Stomach (tissue), 9 donors: Measurements from ENCODE around the gene GTF3C6. TPM values are rescaled to one million over a fixed set of nuclear protein-coding genes. Genes with fewer than 3 reads are reported as not detected.
"Not testable (repeated sequence)": the region's sequence is repeated elsewhere in the genome, so short reads cannot be mapped to it uniquely, and the experiment has no call there.

Source experiments
- DNase-seq, 2 donors: peaks; one replicate each; pipeline versions ENCODE4 v3.0.0 to v3.0.0-alpha.2; 2013 to 2019
- H3K27ac ChIP-seq, 5 donors: fragments of 200-600 bp in 4 of 5; sonication (generic) in 4 of 5; one replicate each; pipeline ENCODE4 v1.5.1; 2013 to 2019; ENCODE audit warnings: mild to moderate bottlenecking in 1 of 5, moderate library complexity in 1 of 5
- H3K27me3 ChIP-seq, 3 donors: fragments of 200-600 bp; sonication (generic); one replicate each; pipeline ENCODE4 v1.5.1; 2017 to 2019; ENCODE audit warnings: mixed run types in 1 of 3
- H3K36me3 ChIP-seq, 4 donors: fragments of 200-600 bp; sonication (generic); 1 replicate in 3 of 4; 2 replicates in 1 of 4; pipeline ENCODE4 v1.5.1; 2016 to 2019
- H3K4me1 ChIP-seq, 4 donors: fragments of 200-600 bp; sonication (generic); one replicate each; pipeline ENCODE4 v1.5.1; 2016 to 2019
- H3K4me3 ChIP-seq, 4 donors: fragments of 200-600 bp; sonication (generic) in 3 of 4; one replicate each; pipeline ENCODE4 v1.5.1; 2016 to 2019; ENCODE audit warnings: mild to moderate bottlenecking in 1 of 4
- H3K9me3 ChIP-seq, 4 donors: fragments of 200-600 bp; sonication (generic); one replicate each; pipeline ENCODE4 v1.5.1; 2016 to 2019
- CTCF ChIP-seq, 7 experiments: fragments of 450-650 bp in 4 of 7; fragments of 200-600 bp in 3 of 7; sonication (generic) in 3 of 7; IDR thresholded peaks; one replicate each; pipeline ENCODE4 v1.5.1; 2016 to 2019; ENCODE audit warnings: antibody characterized with exemption in 7 of 7, control low read depth in 2 of 7, mild to moderate bottlenecking in 1 of 7
- EP300 ChIP-seq: sonication (generic); formaldehyde crosslinking; IDR thresholded peaks from one replicate; pipeline ENCODE4 v1.6.1; 2017; ENCODE audit warnings: antibody characterized with exemption
- POLR2A ChIP-seq, 4 donors: fragments of 450-650 bp; IDR thresholded peaks; one replicate each; pipeline ENCODE4 v1.6.1; 2016; ENCODE audit warnings: antibody characterized with exemption in 4 of 4, control low read depth in 2 of 4, mild to moderate bottlenecking in 1 of 4, moderate library complexity in 1 of 4
- POLR2AphosphoS5 ChIP-seq, 3 donors: sonication (generic); formaldehyde crosslinking; IDR thresholded peaks; one replicate each; pipeline ENCODE4 v1.6.1; 2016; ENCODE audit warnings: antibody characterized with exemption in 3 of 3
- WGBS, 5 donors: extraction: QIAGEN DNeasy Blood & Tissue Kit in 3 of 5; methylation state at CpG; one replicate each; pipeline versions ENCODE4 v1.1.5 to v1.1.7; 2013 to 2018; 5-methylcytosine and 5-hydroxymethylcytosine counted together
- intact Hi-C: fragments of 100-400 bp; cut with DNase I; formaldehyde crosslinking; loops from one replicate; pipeline ENCODE4 v1.15.1; 2023; ENCODE audit warnings: low total_unique reads
- polyA plus RNA-seq, 3 donors: library from polyadenylated mRNA; stranded (reverse); fragments of 200-250 nt; gene quantifications; one replicate each; pipeline ENCODE4 v1.2.3, GENCODE V29; 2013
- total RNA-seq, 5 donors: library from RNA; depleted of rRNA; stranded (reverse); fragments of >200 nt; gene quantifications; one replicate each; pipeline versions ENCODE4 v1.1.0 to v1.2.3, GENCODE V29; 2014 to 2016
- donor health status: healthy with polysubstance abuse.
- donor health status: Bipolar disorder and iron deficiency.
- donor health status: healthy.

Gene GTF3C6
- total and polyA plus RNA-seq, 8 donors = 5.5 to 88.8 (median 53.3) TPM

DNA sequence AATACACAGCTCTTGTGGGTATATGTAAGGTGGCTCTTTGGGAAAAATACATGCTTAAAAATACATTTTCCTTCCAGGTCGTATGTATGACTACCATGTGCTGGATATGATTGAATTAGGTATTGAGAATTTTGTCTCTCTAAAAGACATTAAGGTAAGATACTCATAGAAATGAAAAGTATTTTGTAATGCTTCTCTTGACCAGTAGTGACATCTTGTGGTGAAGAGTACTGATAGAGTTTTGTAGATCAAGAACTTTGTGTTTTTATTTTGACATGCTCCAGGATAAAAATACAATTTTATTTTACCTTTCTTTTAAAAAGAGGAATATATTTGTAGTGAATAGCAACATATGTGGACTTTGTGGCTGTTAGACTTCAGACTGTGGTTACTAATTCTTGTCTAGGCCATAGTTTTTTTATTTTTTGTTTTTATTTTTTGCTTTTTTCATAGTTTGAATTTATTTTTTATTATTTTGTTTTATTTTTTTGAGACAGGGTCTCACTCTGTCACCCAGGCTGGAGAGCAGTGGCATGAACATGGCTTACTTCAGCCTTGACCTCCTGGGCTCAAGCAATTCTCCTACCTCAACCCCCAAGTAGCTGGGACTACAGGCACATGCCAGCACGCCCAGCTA lies 41.2 kb downstream of the GTF3C6 start:
- Histone ChIP-seq H3K27ac (no peak overlapping the region), H3K4me3 (no peak overlapping the region), H3K27me3 (no peaks in the 10 kb centered on the region), H3K4me1 (no peaks in the 10 kb centered on the region), H3K9me3 (no peaks in the 10 kb centered on the region), H3K36me3 (peaks cover 41 to 100% (median 99%) of the 10 kb centered on the region in 4 donors)
- intact Hi-C loops = no loop called here
- WGBS, 5 donors = 56 to 69% (median 59%) methylated on average over 2 of the region's 2 CpGs
- TF ChIP-seq CTCF (IDR thresholded peaks at IDR 0.05) = peak in 3 of 7 experiments; percentile 13 to 23 (median 16)
- no peak for TF ChIP-seq POLR2A (IDR thresholded peaks at IDR 0.05)
- DNase-seq = peak in 1 of 2 donors; percentile 38

DNA sequence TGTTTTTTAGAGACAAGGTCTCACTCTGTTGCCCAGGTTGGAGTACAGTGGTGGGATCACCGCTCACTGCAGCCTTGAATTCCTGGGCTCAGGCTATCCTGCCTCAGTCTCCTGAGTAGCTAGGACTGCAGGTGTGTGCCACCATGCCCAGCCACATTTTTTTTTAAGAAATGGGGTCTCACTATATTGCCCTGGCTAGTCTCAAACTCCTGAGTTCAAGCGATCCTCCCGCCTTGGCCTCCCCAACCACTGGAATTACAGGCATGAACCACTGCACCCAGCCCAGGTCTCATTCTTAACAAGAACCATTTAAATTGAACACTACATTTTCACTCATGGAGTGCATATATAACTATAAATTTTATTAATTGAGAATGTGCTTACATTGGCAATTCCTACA lies 43.8 kb downstream of the GTF3C6 start:
- H3K36me3 ChIP-seq = peaks cover 49 to 100% (median 99%) of the 10 kb centered on the region in 4 donors

DNA sequence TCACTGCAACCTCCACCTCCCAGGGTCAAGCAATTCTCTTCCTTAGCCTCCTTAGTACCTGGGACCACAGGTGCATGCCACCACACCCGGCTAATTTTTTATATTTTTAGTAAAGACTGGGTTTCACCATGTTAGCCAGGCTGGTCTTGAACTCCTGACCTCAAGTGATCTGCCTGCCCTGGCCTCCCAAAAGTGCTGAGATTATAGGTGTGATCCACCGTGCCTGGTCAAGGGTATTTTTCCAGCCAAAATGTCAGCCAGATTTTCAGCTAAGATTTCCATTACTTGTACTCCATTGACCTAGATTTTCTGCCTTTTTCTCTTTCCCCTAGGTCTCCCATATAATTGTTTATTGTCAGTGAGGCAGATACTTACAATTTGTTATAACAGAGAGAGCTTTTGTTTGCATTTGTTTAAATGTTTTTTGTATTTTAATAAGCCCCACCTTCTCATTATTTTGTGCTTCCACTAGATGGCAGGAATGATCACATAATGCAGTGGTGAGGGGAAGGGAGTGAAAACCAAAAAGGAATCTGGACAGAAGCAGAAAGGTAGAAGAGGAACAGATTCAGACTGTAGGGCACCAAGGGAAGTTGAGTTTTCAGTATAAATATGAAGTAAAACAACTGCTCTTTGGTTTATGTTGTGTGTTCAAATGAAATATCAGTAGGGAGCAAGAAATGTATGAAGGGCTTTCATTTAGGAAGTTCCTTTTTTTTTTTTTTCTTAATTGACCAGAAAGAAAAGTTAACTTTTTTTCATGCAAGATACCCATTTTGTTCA lies 53.0 kb downstream of the GTF3C6 start:
- H3K36me3 ChIP-seq = peaks cover 32 to 83% (median 62%) of the 10 kb centered on the region in 4 donors
- DNase-seq = peak in 1 of 2 donors; percentile 76
- 52 to 72% (median 62%) methylated on average over 2 of the region's 2 CpGs for WGBS, 5 donors

More for the DNA sequence above, 43.8 kb downstream of the GTF3C6 start:
- no peak for DNase-seq
- TF ChIP-seq POLR2A (IDR thresholded peaks at IDR 0.05) (no peak), POLR2AphosphoS5 (IDR thresholded peaks at IDR 0.05) (no peak), CTCF (IDR thresholded peaks at IDR 0.05) (no peak), EP300 (no peak)
- Histone ChIP-seq H3K27me3 (no peaks in the 10 kb centered on the region), H3K9me3 (no peaks in the 10 kb centered on the region), H3K4me3 (no peak overlapping the region), H3K4me1 (no peaks in the 10 kb centered on the region), H3K27ac (no peak overlapping the region)
- intact Hi-C loops = no loop called here
- 95 to 100% (median 96%) methylated on average over 3 of the region's 3 CpGs for WGBS, 5 donors

GRCh38 chr6:111012143-111012452 lies 53.6 kb downstream of the GTF3C6 start:
- H3K4me1 ChIP-seq = peaks cover 4 to 42% (median 24%) of the 10 kb centered on the region in 4 donors
- H3K36me3 ChIP-seq = peaks cover 32 to 83% (median 58%) of the 10 kb centered on the region in 4 donors
- no peak for DNase-seq
- H3K4me3 ChIP-seq = no peak overlapping the region
- intact Hi-C loops = no loop called here
- TF ChIP-seq EP300 (no peak), POLR2AphosphoS5 (IDR thresholded peaks at IDR 0.05) (no peak), CTCF (IDR thresholded peaks at IDR 0.05) (no peak), POLR2A (IDR thresholded peaks at IDR 0.05) (no peak)
- no peaks in the 10 kb centered on the region for H3K27me3 ChIP-seq
- 49 to 84% (median 65%) methylated on average over 2 of the region's 2 CpGs for WGBS, 5 donors
- no peak overlapping the region for H3K27ac ChIP-seq
- H3K9me3 ChIP-seq = no peaks in the 10 kb centered on the region

More for the DNA sequence above, 53.0 kb downstream of the GTF3C6 start:
- no peak overlapping the region for H3K27ac ChIP-seq
- intact Hi-C loops = no loop called here
- TF ChIP-seq POLR2AphosphoS5 (IDR thresholded peaks at IDR 0.05) (no peak), CTCF (IDR thresholded peaks at IDR 0.05) (peak in 5 of 7 experiments; percentile 31 to 60 (median 42))
- H3K9me3 ChIP-seq = no peaks in the 10 kb centered on the region
- H3K27me3 ChIP-seq = no peaks in the 10 kb centered on the region
- peaks cover 4 to 42% (median 24%) of the 10 kb centered on the region in 4 donors for H3K4me1 ChIP-seq
- no peak overlapping the region for H3K4me3 ChIP-seq

DNA sequence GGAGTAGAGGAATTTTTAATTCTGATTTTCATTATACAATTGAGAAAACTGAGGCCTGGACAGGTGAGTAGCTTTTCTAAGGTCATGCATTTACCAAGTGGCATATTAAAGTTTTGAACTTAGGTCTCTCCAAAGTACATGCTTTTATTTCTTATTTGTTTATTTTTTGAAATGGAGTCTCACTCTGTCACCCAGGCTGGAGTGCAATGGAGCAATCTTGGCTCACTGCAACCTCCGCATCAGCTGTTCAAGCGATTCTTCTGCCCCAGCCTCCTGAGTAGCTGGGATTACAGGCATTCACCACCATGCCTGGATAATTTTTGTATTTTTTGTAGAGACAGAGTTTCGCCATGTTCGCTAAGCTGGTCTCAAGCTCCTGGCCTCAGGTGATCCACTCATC lies 54.0 kb downstream of the GTF3C6 start:
- intact Hi-C loops = not testable (repeated sequence)

More for the DNA sequence above, 54.0 kb downstream of the GTF3C6 start:
- H3K27me3 ChIP-seq, H3K9me3 ChIP-seq, H3K27ac ChIP-seq, H3K4me3 ChIP-seq, DNase-seq: not testable (repeated sequence)
- WGBS, 5 donors = 72 to 98% (median 92%) methylated on average over 4 of the region's 4 CpGs
- H3K4me1 ChIP-seq = peaks cover 4 to 42% (median 24%) of the 10 kb centered on the region in 4 donors
- H3K36me3 ChIP-seq = peaks cover 32 to 82% (median 56%) of the 10 kb centered on the region in 4 donors
